Skin epidermis (tissue), 12 donors: ENCODE measurements around the gene DDX47.

Source experiments
- H3K27ac ChIP-seq, 21 experiments: fragments of 200-600 bp; sonication (generic) in 11 of 21; one replicate each; pipeline ENCODE4 v1.5.0; 2020; ENCODE audit warnings: mild to moderate bottlenecking in 3 of 21, inconsistent platforms in 2 of 21, moderate library complexity in 2 of 21
- H3K4me3 ChIP-seq, 7 experiments: fragments of 200-600 bp; sonication (generic) in 2 of 7; one replicate each; pipeline ENCODE4 v1.5.0; 2020; ENCODE audit warnings: inconsistent platforms in 2 of 7, mild to moderate bottlenecking in 2 of 7, moderate library complexity in 1 of 7

Gene DDX47

DNA sequence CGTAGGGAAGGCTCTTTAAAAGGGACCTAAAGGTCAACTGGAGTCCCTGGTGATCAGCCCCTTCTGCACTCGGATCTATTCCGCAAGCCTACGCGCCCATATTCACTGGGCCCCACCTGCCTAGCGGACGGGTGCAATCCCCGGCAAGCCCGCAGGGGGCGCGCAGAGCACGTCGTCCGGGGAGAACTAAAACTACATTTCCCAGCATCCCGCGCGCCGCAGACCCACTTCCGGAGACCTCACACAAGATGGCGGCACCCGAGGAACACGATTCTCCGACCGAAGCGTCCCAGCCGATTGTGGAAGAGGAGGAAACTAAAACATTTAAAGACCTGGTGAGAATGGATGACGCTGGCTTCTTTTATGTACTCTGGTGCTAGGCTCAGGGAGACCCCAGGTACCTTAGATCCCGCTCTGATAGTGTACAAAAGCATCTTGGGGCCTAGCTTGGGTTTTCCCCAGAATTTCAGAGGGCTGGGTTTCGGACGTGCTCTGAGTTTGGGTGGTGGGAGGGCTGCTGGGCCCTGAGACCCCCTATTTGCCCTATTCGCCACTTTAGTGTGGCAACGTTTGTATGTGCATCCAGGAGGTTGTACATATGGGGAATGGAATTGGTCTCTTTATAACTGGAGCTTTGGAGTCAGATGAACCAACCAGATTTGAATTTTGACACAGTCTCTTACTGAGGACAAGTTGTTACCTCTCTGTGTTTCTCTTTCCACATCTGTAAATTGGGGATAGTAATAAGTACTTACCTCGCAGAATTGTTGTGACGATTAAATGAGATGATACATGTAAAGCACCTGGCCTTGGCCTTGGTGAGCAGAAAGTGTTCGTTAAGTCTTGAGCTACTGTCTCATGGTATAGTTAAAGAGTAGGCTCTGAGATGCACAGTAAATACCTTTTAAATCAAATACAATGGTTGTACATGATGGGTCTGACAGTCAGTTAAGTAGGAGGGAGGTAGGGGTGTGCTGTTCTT lies at the start of gene DDX47:
TSS of gene DDX47 (plus strand) at position 227 of the 982 bp plus-strand sequence. CDS start at position 249, 22 bp downstream.
- Histone ChIP-seq H3K27ac (peak within 1 kb of the TSS in 20 of 21 experiments; percentile 43 to 94 (median 86)), H3K4me3 (peak within 1 kb of the TSS; percentile 53 to 89 (median 74))

DNA sequence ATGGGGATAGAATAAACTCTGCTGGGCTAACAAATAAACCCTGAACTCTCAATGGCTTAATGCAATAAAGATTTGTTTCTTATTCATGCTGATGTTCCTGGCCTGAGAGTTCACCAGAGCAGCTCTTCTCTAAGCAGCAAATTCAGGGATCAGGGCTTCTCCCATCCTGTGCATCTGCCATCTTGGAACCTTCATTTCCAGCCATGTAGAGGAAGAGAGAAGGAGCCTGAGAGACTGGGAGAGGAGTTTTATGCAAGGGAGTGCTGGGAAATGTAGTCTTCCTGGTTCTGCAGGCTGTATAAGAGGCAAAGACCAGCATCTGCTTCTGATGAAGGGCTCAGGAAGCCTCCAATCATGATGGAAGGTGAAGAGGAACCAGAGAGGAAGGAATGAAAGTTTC lies 48.3 kb upstream of the DDX47 start:
- H3K27ac ChIP-seq, result no peak overlapping the region

GRCh38 chr12:12770262-12770661 lies 42.9 kb upstream of the DDX47 start:
- no peak overlapping the region for H3K27ac ChIP-seq
- no peak overlapping the region for H3K4me3 ChIP-seq

More for the DNA sequence above, 48.3 kb upstream of the DDX47 start:
- no peak overlapping the region for H3K4me3 ChIP-seq

DNA sequence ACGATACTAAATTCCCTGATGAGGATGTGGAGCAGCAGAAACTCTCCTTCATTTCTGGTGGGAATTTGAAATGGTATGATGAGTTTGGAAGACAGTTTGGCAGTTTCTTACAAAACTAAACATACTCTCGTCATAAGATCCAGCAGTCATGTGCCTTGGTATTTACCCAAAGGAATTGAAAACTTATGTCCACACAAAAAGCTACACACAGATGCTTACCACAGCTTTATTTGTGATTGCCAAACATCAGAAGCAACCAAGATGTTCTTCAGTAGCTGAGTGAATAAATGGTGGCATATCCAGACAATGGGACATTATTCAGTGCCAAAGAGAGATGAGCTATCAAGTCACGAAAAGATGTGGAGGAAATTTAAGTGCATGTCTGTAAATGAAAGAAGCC lies 38.4 kb upstream of the DDX47 start:
- Histone ChIP-seq H3K4me3 (no peak overlapping the region), H3K27ac (no peak overlapping the region)

GRCh38 chr12:12776261-12776660 lies 36.9 kb upstream of the DDX47 start:
- Histone ChIP-seq H3K27ac (no peak overlapping the region), H3K4me3 (no peak overlapping the region)

DNA sequence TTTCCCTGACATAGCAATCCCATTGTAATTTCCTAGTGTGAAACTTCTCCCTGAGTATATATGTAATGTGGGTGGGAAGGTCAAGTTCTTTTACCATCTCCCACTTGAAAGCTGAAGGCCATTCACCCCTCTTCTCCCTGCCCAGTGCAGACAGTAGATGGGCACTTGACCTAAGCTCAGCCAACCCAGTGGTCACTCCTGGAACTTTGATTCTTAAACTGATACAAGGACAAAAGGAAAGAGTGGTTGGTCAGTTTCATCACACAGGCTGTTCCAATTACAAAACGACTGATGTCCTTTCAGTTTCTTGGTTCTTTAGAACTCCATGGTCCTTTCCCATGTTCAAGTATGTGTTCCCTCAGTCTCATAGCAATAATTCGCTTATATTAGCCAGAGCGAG lies 36.1 kb upstream of the DDX47 start:
- Histone ChIP-seq H3K4me3 (no peak overlapping the region), H3K27ac (no peak overlapping the region)

- no peak overlapping the region for H3K27ac ChIP-seq
- no peak overlapping the region for H3K4me3 ChIP-seq
These were observed 34.1 kb upstream of the DDX47 start for GRCh38 chr12:12779007-12779406.

- no peak overlapping the region for H3K4me3 ChIP-seq
- no peak overlapping the region for H3K27ac ChIP-seq
These were observed 33.6 kb upstream of the DDX47 start for GRCh38 chr12:12779529-12779928.

GRCh38 chr12:12784116-12784515 lies 29.0 kb upstream of the DDX47 start:
- H3K27ac ChIP-seq, result peak overlapping the region in 6 of 21 experiments; percentile 18 to 92 (median 65)
- H3K4me3 ChIP-seq, result no peak overlapping the region

- H3K4me3 ChIP-seq, result peak within 1 kb of the TSS; percentile 42 to 68 (median 54)
- peak within 1 kb of the TSS in 20 of 21 experiments; percentile 75 to 95 (median 86) for H3K27ac ChIP-seq
These were observed 28.0 kb upstream of the DDX47 start, which contains the start of gene APOLD1 for GRCh38 chr12:12784911-12785814. Gene APOLD1, plus strand, starts transcription at chr12:12785659. Its CDS starts 33 bp downstream, at chr12:12785692.

- peak overlapping the region; percentile 42 to 68 (median 54) for H3K4me3 ChIP-seq
- H3K27ac ChIP-seq, result peak overlapping the region in 20 of 21 experiments; percentile 75 to 95 (median 86)
These were observed 26.8 kb upstream of the DDX47 start for GRCh38 chr12:12786351-12786705.

DNA sequence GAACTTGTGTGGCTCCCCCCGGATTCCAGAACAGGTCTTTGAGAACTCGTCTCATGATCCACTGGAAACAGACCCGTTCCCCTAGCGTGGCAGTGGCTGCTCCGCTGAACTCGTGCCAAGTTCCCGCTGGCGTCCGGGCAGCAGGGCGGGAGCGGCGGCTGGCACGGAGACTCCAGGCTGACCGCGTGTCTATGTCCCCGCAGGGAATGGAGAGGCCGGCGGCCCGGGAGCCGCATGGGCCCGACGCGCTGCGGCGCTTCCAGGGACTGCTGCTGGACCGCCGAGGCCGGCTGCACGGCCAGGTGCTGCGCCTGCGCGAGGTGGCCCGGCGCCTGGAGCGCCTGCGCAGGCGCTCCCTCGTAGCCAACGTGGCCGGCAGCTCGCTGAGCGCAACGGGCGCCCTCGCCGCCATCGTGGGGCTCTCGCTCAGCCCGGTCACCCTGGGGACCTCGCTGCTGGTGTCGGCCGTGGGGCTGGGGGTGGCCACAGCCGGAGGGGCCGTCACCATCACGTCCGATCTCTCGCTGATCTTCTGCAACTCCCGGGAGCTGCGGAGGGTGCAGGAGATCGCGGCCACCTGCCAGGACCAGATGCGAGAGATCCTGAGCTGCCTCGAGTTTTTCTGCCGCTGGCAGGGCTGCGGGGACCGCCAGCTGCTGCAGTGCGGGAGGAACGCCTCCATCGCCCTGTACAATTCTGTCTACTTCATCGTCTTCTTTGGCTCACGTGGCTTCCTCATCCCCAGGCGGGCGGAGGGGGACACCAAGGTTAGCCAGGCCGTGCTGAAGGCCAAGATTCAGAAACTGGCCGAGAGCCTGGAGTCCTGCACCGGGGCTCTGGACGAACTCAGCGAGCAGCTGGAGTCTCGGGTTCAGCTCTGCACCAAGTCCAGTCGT lies 26.2 kb upstream of the DDX47 start:
- Histone ChIP-seq H3K4me3 (peak overlapping the region; percentile 42 to 68 (median 54)), H3K27ac (peak overlapping the region; percentile 27 to 95 (median 86))

- no peak overlapping the region for H3K4me3 ChIP-seq
- peak overlapping the region in 13 of 21 experiments; percentile 22 to 95 (median 88) for H3K27ac ChIP-seq
These were observed 25.0 kb upstream of the DDX47 start for GRCh38 chr12:12788131-12788530.

GRCh38 chr12:12788675-12789368 lies 24.3 kb upstream of the DDX47 start:
- H3K27ac ChIP-seq, result peak overlapping the region in 9 of 21 experiments; percentile 22 to 92 (median 85)

GRCh38 chr12:12790956-12791355 lies 22.2 kb upstream of the DDX47 start:
- Histone ChIP-seq H3K4me3 (no peak overlapping the region), H3K27ac (no peak overlapping the region)

More at GRCh38 chr12:12788675-12789368, 24.3 kb upstream of the DDX47 start:
- no peak overlapping the region for H3K4me3 ChIP-seq

DNA sequence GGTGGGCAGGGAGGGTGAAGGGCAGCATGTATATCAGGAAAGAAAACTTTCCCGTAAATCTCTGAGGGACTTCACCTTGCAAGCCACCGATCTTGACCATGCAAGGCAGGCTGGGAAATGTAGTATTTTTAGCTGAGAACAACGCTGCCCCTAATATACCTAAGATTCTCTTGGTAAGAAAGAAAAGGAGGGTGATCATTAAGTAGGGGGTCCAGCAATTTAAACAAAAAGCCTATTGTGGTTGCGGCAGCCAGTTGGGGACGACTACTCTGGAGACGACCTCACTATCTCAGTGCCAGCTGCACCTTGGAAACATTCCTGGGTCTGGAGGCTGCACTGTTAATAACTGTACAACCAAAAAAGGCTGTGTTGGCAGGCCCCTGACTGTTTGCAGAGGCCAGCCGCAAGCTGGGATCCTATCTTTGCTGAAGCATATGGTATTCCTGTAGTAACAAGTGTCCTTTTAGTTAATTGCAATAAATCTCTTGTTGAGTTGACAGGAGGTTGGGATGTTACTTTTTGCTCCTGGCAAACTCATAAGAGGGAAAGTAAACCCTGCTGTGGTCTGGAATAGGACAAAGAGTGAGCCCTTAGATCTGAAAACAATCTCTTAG lies 21.3 kb upstream of the DDX47 start:
- peak overlapping the region in 1 of 21 experiments; percentile 1 for H3K27ac ChIP-seq
- H3K4me3 ChIP-seq, result no peak overlapping the region

DNA sequence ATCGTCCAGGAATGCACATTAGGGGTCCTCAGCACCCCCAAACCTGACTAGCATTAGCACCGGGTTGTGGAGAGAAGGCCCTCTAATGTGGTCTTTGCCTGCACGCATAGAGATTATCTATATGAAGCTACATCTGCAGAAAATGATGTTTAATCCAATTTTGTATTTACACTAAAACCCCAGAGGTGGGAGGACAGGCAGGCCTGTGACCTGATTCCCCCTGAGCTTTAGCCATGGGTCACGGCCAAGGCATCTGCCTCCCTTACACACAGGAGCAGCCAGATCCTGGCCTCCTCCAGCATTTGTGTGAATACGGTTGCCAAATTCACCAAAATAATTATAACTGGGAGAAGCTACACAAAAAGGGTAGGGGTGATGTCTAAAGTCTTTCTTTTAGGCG lies 20.7 kb upstream of the DDX47 start:
- Histone ChIP-seq H3K4me3 (no peak overlapping the region), H3K27ac (peak overlapping the region in 1 of 21 experiments; percentile 1)

GRCh38 chr12:12794686-12795085 lies 18.5 kb upstream of the DDX47 start:
- no peak overlapping the region for H3K4me3 ChIP-seq
- H3K27ac ChIP-seq, result no peak overlapping the region
